BLaER1 (cell line): ENCODE results near the gene CDK6.

Experiments
- H3K27ac ChIP-seq: shearing (Covaris generic); formaldehyde crosslinking; 2 replicates; pipeline ENCODE4 v1.8.1; 2022
- H3K27me3 ChIP-seq: shearing (Covaris generic); formaldehyde crosslinking; 2 replicates; pipeline ENCODE4 v1.8.1; 2022
- H3K36me3 ChIP-seq: shearing (Covaris generic); formaldehyde crosslinking; 2 replicates; pipeline ENCODE4 v1.8.1; 2022
- H3K4me1 ChIP-seq: shearing (Covaris generic); formaldehyde crosslinking; 2 replicates; pipeline ENCODE4 v1.8.1; 2022
- H3K4me2 ChIP-seq: shearing (Covaris generic); formaldehyde crosslinking; 2 replicates; pipeline ENCODE4 v1.8.1; 2022
- H3K4me3 ChIP-seq: shearing (Covaris generic); formaldehyde crosslinking; 2 replicates; pipeline ENCODE4 v1.8.1; 2022
- H3K9ac ChIP-seq: shearing (Covaris generic); formaldehyde crosslinking; 2 replicates; pipeline ENCODE4 v1.8.1; 2022
- H3K9me3 ChIP-seq: shearing (Covaris generic); formaldehyde crosslinking; 2 replicates; pipeline ENCODE4 v1.8.1; 2022
- H4K20me1 ChIP-seq: shearing (Covaris generic); formaldehyde crosslinking; 2 replicates; pipeline ENCODE4 v1.8.1; 2022
- Cebpa-rat ChIP-seq: shearing (Covaris generic); IDR thresholded peaks from 2 replicates; pipeline ENCODE4 v1.8.1; 2022

CDK6 gene

DNA sequence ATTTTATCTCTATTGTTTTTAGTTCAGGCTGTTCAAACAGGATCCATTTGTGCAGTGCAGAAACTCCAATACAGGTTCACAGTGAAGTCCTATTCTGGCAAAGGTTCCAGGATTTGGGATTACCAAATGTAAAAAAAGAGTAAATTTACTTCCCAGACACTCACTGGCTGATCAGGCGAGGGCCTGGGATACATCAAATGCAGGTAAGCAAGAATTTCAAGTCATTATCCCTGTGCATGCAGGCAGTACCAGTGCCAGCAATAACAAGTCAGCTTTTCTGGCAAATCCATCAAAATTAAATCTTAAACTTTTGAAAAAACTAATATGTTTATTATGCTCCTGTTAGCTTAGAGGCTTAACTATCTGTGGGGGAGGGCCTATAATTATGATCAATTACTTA, 6.3 kb downstream of the CDK6 start:
- H3K27ac ChIP-seq, result no peak overlapping the region
- H3K4me3 ChIP-seq, result peak overlapping the region; percentile 83; the same call in 1 of the 2 replicates
- H3K4me2 ChIP-seq, result peak overlapping the region; percentile 81
- no peak overlapping the region; the same call in 1 of the 2 replicates for H3K9ac ChIP-seq
- no peak for TF ChIP-seq Cebpa-rat
- H3K9me3 ChIP-seq, result no peaks in the 10 kb centered on the region
- peaks cover 69% of the 10 kb centered on the region for H4K20me1 ChIP-seq
- H3K4me1 ChIP-seq, result peaks cover 28% of the 10 kb centered on the region
- H3K36me3 ChIP-seq, result no peaks in the 10 kb centered on the region
- H3K27me3 ChIP-seq, result peaks cover 58% of the 10 kb centered on the region

DNA sequence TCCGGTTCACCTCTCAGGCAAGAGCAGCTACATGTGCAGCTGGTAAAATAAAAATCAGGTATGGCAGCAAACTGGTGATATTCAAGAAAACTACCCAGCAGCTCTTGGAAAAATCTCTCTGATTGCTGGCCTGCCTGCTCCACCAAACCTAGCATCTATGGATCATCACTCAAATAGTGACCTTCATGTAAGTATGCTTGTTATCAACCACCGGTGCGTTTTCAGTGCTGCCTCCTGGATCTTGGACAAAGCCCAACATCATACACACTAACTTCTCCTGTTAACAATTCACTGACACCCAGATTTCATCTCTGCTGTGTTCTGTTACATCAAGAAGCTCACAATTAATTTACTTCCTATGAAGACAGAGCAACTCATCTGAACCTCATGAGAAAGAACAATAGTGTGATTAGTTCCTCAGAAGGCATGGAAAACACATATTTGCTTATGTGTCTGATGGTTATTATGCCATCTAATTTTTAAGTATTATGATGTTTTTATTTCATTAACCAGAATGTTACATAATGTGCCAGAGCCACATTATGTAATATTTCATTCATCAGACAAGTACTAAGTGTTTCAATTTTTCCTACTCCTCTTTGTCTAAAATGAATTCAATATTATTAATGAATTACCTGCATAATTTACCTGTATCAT, 8.8 kb downstream of the CDK6 start:
- Histone ChIP-seq H3K9me3 (no peaks in the 10 kb centered on the region), H3K4me3 (no peak overlapping the region), H3K4me1 (peaks cover 19% of the 10 kb centered on the region), H3K9ac (no peak overlapping the region), H4K20me1 (peaks cover 72% of the 10 kb centered on the region), H3K27me3 (peaks cover 34% of the 10 kb centered on the region), H3K4me2 (peak overlapping the region; percentile 17; the same call in 1 of the 2 replicates), H3K27ac (no peak overlapping the region), H3K36me3 (no peaks in the 10 kb centered on the region)
- TF ChIP-seq Cebpa-rat, result no peak

DNA sequence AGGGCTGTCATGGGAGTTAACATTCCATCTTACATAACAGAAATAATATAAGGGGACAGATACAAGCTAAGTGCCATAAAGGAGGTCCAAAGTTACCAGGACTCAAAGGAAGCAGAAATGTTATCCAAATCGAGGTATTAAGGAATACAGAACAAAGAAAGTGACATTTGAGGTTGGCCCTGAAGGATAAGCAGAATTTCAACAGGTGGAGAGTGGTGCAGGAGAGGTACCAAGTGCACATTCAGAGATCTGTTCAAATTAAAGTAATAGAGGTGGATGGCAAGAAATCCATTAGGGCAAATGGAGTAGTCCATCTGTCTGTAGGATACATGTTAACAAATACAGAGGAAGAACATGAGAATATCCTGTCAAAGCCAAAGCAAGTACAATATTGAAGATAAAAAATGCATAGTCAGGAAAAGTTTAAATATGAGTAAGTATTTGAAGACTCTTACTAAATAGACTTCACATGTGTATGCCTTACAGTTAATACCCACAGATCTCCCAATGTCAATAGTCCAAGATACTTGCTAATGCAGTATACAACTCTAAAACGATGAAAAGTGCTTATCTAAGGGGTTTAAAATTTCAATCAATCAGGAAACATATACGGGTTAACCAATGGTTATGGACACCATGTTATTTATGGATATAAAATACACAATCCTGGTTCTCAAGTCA, 10.0 kb downstream of the CDK6 start:
- peaks cover 22% of the 10 kb centered on the region for H3K27me3 ChIP-seq
- TF ChIP-seq Cebpa-rat, result no peak
- peaks cover 12% of the 10 kb centered on the region; the same call in 1 of the 2 replicates for H3K4me1 ChIP-seq
- no peak overlapping the region for H3K9ac ChIP-seq
- H3K27ac ChIP-seq, result no peak overlapping the region
- no peaks in the 10 kb centered on the region for H3K9me3 ChIP-seq
- H3K4me3 ChIP-seq, result no peak overlapping the region
- H3K36me3 ChIP-seq, result no peaks in the 10 kb centered on the region
- no peak overlapping the region for H3K4me2 ChIP-seq
- H4K20me1 ChIP-seq, result peaks cover 65% of the 10 kb centered on the region

GRCh38 chr7:92824901-92825480, 11.4 kb downstream of the CDK6 start:
- H3K9me3 ChIP-seq, result peaks cover 4% of the 10 kb centered on the region; the same call in 1 of the 2 replicates
- H4K20me1 ChIP-seq, result peaks cover 57% of the 10 kb centered on the region
- peaks cover 8% of the 10 kb centered on the region for H3K27me3 ChIP-seq
- peaks cover 4% of the 10 kb centered on the region; the same call in 1 of the 2 replicates for H3K4me1 ChIP-seq
- H3K4me3 ChIP-seq, result no peak overlapping the region
- H3K36me3 ChIP-seq, result peaks cover 5% of the 10 kb centered on the region; the same call in 1 of the 2 replicates
- H3K4me2 ChIP-seq, result no peak overlapping the region
- no peak overlapping the region for H3K27ac ChIP-seq
- no peak for TF ChIP-seq Cebpa-rat
- no peak overlapping the region for H3K9ac ChIP-seq

GRCh38 chr7:92824450-92824849, 11.9 kb downstream of the CDK6 start:
- Histone ChIP-seq H3K4me1 (no peaks in the 10 kb centered on the region), H3K9ac (no peak overlapping the region), H3K4me2 (no peak overlapping the region), H3K36me3 (peaks cover 5% of the 10 kb centered on the region; the same call in 1 of the 2 replicates), H3K27ac (no peak overlapping the region), H3K9me3 (peaks cover 4% of the 10 kb centered on the region; the same call in 1 of the 2 replicates), H3K4me3 (no peak overlapping the region), H3K27me3 (peaks cover 3% of the 10 kb centered on the region; the same call in 1 of the 2 replicates), H4K20me1 (peaks cover 51% of the 10 kb centered on the region)
- no peak for TF ChIP-seq Cebpa-rat

- H3K36me3 ChIP-seq, result peaks cover 5% of the 10 kb centered on the region; the same call in 1 of the 2 replicates
- H3K4me3 ChIP-seq, result no peak overlapping the region
- peaks cover 47% of the 10 kb centered on the region for H4K20me1 ChIP-seq
- H3K27ac ChIP-seq, result no peak overlapping the region
- H3K4me2 ChIP-seq, result no peak overlapping the region
- no peak overlapping the region for H3K9ac ChIP-seq
- no peaks in the 10 kb centered on the region for H3K4me1 ChIP-seq
- TF ChIP-seq Cebpa-rat, result no peak
- H3K27me3 ChIP-seq, result no peaks in the 10 kb centered on the region
- H3K9me3 ChIP-seq, result peaks cover 4% of the 10 kb centered on the region; the same call in 1 of the 2 replicates
Measured at GRCh38 chr7:92823042-92823441, 13.3 kb downstream of the CDK6 start.

GRCh38 chr7:92820191-92820590, 16.2 kb downstream of the CDK6 start:
- H3K4me3 ChIP-seq, result no peak overlapping the region
- no peaks in the 10 kb centered on the region for H3K27me3 ChIP-seq
- H3K4me1 ChIP-seq, result no peaks in the 10 kb centered on the region
- H3K9ac ChIP-seq, result no peak overlapping the region
- H4K20me1 ChIP-seq, result peaks cover 27% of the 10 kb centered on the region
- peaks cover 15% of the 10 kb centered on the region for H3K9me3 ChIP-seq
- TF ChIP-seq Cebpa-rat, result no peak
- no peak overlapping the region for H3K27ac ChIP-seq
- H3K4me2 ChIP-seq, result no peak overlapping the region
- peaks cover 5% of the 10 kb centered on the region; the same call in 1 of the 2 replicates for H3K36me3 ChIP-seq

- TF ChIP-seq Cebpa-rat, result no peak
- Histone ChIP-seq H3K27ac (no peak overlapping the region), H4K20me1 (peaks cover 42% of the 10 kb centered on the region), H3K36me3 (peaks cover 5% of the 10 kb centered on the region; the same call in 1 of the 2 replicates), H3K9ac (no peak overlapping the region), H3K9me3 (peaks cover 19% of the 10 kb centered on the region), H3K4me3 (no peak overlapping the region), H3K4me1 (peaks cover 20% of the 10 kb centered on the region), H3K4me2 (no peak overlapping the region), H3K27me3 (no peaks in the 10 kb centered on the region)
Measured at GRCh38 chr7:92817398-92817797, 19.0 kb downstream of the CDK6 start.

GRCh38 chr7:92815412-92815811, 21.0 kb downstream of the CDK6 start:
- Histone ChIP-seq H3K4me1 (peaks cover 21% of the 10 kb centered on the region), H4K20me1 (peaks cover 32% of the 10 kb centered on the region), H3K9me3 (peaks cover 19% of the 10 kb centered on the region), H3K36me3 (peaks cover 8% of the 10 kb centered on the region; the same call in 1 of the 2 replicates), H3K4me3 (no peak overlapping the region), H3K4me2 (no peak overlapping the region), H3K27ac (no peak overlapping the region), H3K27me3 (no peaks in the 10 kb centered on the region), H3K9ac (no peak overlapping the region)
- no peak for TF ChIP-seq Cebpa-rat
